GM19351 (cell line): Measurements from ENCODE around the gene HIPK2.

ENCODE experiments used
- ATAC-seq: cut with Tn5 transposase; IDR thresholded peaks from one replicate; pipeline ENCODE4 v1.9.1; 2021; ENCODE audit warnings: mild to moderate bottlenecking, moderate library complexity; ENCODE audit not compliant: unreplicated experiment

Gene HIPK2

GRCh38 chr7:139718141-139718540, 59.7 kb downstream of the HIPK2 start:
- ATAC-seq: no peak

- ATAC-seq: no peak
These were observed 61.4 kb downstream of the HIPK2 start for GRCh38 chr7:139716156-139716942.

- no peak for ATAC-seq
These were observed 62.5 kb downstream of the HIPK2 start for GRCh38 chr7:139715194-139715815.

- ATAC-seq: peak; percentile 98
These were observed 63.5 kb downstream of the HIPK2 start for GRCh38 chr7:139714163-139714901.

- ATAC-seq: no peak
These were observed 64.2 kb downstream of the HIPK2 start for GRCh38 chr7:139713526-139714162.

GRCh38 chr7:139713061-139713460, 64.7 kb downstream of the HIPK2 start:
- ATAC-seq: no peak

- ATAC-seq: no peak
These were observed 65.6 kb downstream of the HIPK2 start for GRCh38 chr7:139711991-139712743.

- ATAC-seq: no peak
These were observed 67.8 kb downstream of the HIPK2 start for GRCh38 chr7:139710036-139710435.

GRCh38 chr7:139709485-139709884, 68.3 kb downstream of the HIPK2 start:
- ATAC-seq: no peak

GRCh38 chr7:139708541-139708940, 69.3 kb downstream of the HIPK2 start:
- peak; percentile 90 for ATAC-seq

GRCh38 chr7:139706837-139707236, 71.0 kb downstream of the HIPK2 start:
- no peak for ATAC-seq

- no peak for ATAC-seq
These were observed 73.4 kb downstream of the HIPK2 start for GRCh38 chr7:139704308-139704879.

GRCh38 chr7:139703487-139704307, 74.1 kb downstream of the HIPK2 start:
- peak; percentile 24 for ATAC-seq

GRCh38 chr7:139702811-139703486, 74.8 kb downstream of the HIPK2 start:
- ATAC-seq: peak; percentile 75

GRCh38 chr7:139702313-139702731, 75.5 kb downstream of the HIPK2 start:
- no peak for ATAC-seq

GRCh38 chr7:139701908-139702307, 75.9 kb downstream of the HIPK2 start:
- no peak for ATAC-seq

GRCh38 chr7:139700505-139701235, 77.1 kb downstream of the HIPK2 start:
- no peak for ATAC-seq
